GM12878 (cell line): ENCODE measurements around the gene ACOT13. TPM values are rescaled to one million over a fixed set of nuclear protein-coding genes. Genes with fewer than 3 reads are reported as not detected.
A peak's percentile ranks its signal among the peaks of the same experiment; 100 is the strongest.

Source experiments
- BMI1 ChIP-seq: fragments of 450-650 bp; IDR thresholded peaks from 2 replicates; pipeline ENCODE4 v1.6.1; 2016; ENCODE audit warnings: mild to moderate bottlenecking, moderate library complexity, borderline replicate concordance
- CREB1 ChIP-seq: IDR thresholded peaks from 2 replicates; pipeline ENCODE4 v1.6.1; 2012; ENCODE audit warnings: low read depth, mild to moderate bottlenecking, inconsistent platforms
- EZH2 ChIP-seq: IDR thresholded peaks from 2 replicates; pipeline ENCODE4 v1.6.1; 2012; ENCODE audit warnings: low read depth, mild to moderate bottlenecking, control low read depth, inconsistent platforms, low read length, borderline replicate concordance; ENCODE audit not compliant: control insufficient read depth
- KDM1A ChIP-seq: fragments of 200-600 bp; sonication (generic); IDR thresholded peaks from 2 replicates; pipeline ENCODE4 v1.6.1; 2016; ENCODE audit warnings: borderline replicate concordance
- MEF2B ChIP-seq: fragments of 450-650 bp; IDR thresholded peaks from 2 replicates; pipeline ENCODE4 v1.6.1; 2018; ENCODE audit warnings: mild to moderate bottlenecking, moderate library complexity; ENCODE audit not compliant: partially characterized antibody, poor library complexity, severe bottlenecking
- NBN ChIP-seq: fragments of 450-650 bp; IDR thresholded peaks from 2 replicates; pipeline ENCODE4 v1.6.1; 2016
- NFIC ChIP-seq: IDR thresholded peaks from 2 replicates; pipeline ENCODE4 v1.6.1; 2012; ENCODE audit warnings: low read depth, mild to moderate bottlenecking, inconsistent platforms, low read length, moderate library complexity
- NR2C1 ChIP-seq: fragments of 450-650 bp; IDR thresholded peaks from 2 replicates; pipeline ENCODE4 v1.6.1; 2017; ENCODE audit warnings: antibody characterized with exemption, mild to moderate bottlenecking, moderate library complexity
- NRF1 ChIP-seq: conservative IDR thresholded peaks from 2 replicates; pipeline ENCODE4 v1.6.1; 2011; ENCODE audit warnings: mild to moderate bottlenecking, low read depth, low read length, improper control_type of control experiment
- PML ChIP-seq: IDR thresholded peaks from 2 replicates; pipeline ENCODE4 v1.6.1; 2012; ENCODE audit warnings: low read length, inconsistent platforms
- POLR2AphosphoS2 ChIP-seq: IDR thresholded peaks from 2 replicates; pipeline ENCODE4 v1.6.1; 2011; ENCODE audit warnings: low read depth, mild to moderate bottlenecking, low read length, improper control_type of control experiment, moderate library complexity
- RAD51 ChIP-seq: fragments of 450-650 bp; IDR thresholded peaks from 2 replicates; pipeline ENCODE4 v1.6.1; 2016; ENCODE audit warnings: moderate library complexity, mild to moderate bottlenecking, inconsistent platforms
- RELA ChIP-seq: fragments of 450-650 bp; IDR thresholded peaks from 2 replicates; pipeline ENCODE4 v1.8.0; 2014; ENCODE audit warnings: borderline replicate concordance; ENCODE audit not compliant: partially characterized antibody
- SIN3A ChIP-seq: IDR thresholded peaks from 2 replicates; pipeline ENCODE4 v1.6.1; 2012; ENCODE audit warnings: low read depth, low read length, improper control_type of control experiment
- SIX5 ChIP-seq: IDR thresholded peaks from 2 replicates; pipeline ENCODE4 v1.6.1; 2011; ENCODE audit warnings: mild to moderate bottlenecking, low read depth, low read length, moderate library complexity; ENCODE audit not compliant: severe bottlenecking
- SMAD5 ChIP-seq: IDR thresholded peaks from 2 replicates; pipeline ENCODE4 v1.6.1; 2016; ENCODE audit warnings: antibody characterized with exemption, low read depth
- TCF3 ChIP-seq: IDR thresholded peaks from 2 replicates; pipeline ENCODE4 v1.6.1; 2012; ENCODE audit warnings: low read depth, mild to moderate bottlenecking, low read length, borderline replicate concordance; ENCODE audit not compliant: insufficient read depth
- ZBED1 ChIP-seq: IDR thresholded peaks from 2 replicates; pipeline ENCODE4 v1.6.1; 2016; ENCODE audit warnings: borderline replicate concordance
- ZBTB33 ChIP-seq: fragments of 450-650 bp; IDR thresholded peaks from 2 replicates; pipeline ENCODE4 v1.6.1; 2017; ENCODE audit warnings: mild to moderate bottlenecking
- ZNF217 ChIP-seq: fragments of 450-650 bp; IDR thresholded peaks from 2 replicates; pipeline ENCODE4 v1.6.1; 2017; ENCODE audit warnings: antibody characterized with exemption, mild to moderate bottlenecking
- polyA plus RNA-seq, 11 experiments: library from polyadenylated mRNA; depleted of rRNA in 4 of 11; unstranded in 6 of 11; stranded (reverse) in 5 of 11; fragments of >200 nt; fragmentation: Nextera tagmentation in 4 of 11; fragmentation: Illumina TruSeq in 1 of 11; extraction: Ambion mirVana in 4 of 11; extraction: Trizol in 1 of 11; gene quantifications; 1 replicate in 1 of 11; 2 replicates in 10 of 11; pipeline versions ENCODE4 v1.2.1 to v1.2.3, GENCODE V29; 2011 to 2016; ENCODE audit warnings: inconsistent platforms in 2 of 11, missing spikeins in 2 of 11, low read depth in 1 of 11
- total RNA-seq, 4 experiments: library from RNA; depleted of rRNA in 3 of 4; stranded (reverse); fragments of >200 nt in 3 of 4; fragmentation: Illumina TruSeq in 1 of 4; extraction: Trizol in 1 of 4; gene quantifications; 2 replicates each; pipeline versions ENCODE4 v1.2.1 to v1.2.3, GENCODE V29; 2013 to 2021
- TF ChIP-seq, protein P1 (sequence below): fragments of 450-650 bp; IDR thresholded peaks from 2 replicates; pipeline ENCODE4 v1.6.1; 2017; ENCODE audit warnings: low read depth, mild to moderate bottlenecking, moderate library complexity
- TF ChIP-seq, protein P2 (sequence below): fragments of 450-650 bp; conservative IDR thresholded peaks from 2 replicates; pipeline ENCODE4 v1.6.1; 2017; ENCODE audit warnings: mild to moderate bottlenecking, moderate library complexity
- TF ChIP-seq, protein P3 (sequence below): IDR thresholded peaks from 2 replicates; pipeline ENCODE4 v1.6.1; 2011; ENCODE audit warnings: low read depth, mild to moderate bottlenecking, low read length, moderate library complexity, borderline replicate concordance; ENCODE audit errors: extremely low read depth
- TF ChIP-seq, protein P4 (sequence below): IDR thresholded peaks from 2 replicates; pipeline ENCODE4 v1.6.1; 2011; ENCODE audit warnings: borderline replicate concordance, low read depth, mild to moderate bottlenecking, moderate library complexity, mixed read lengths, low read length; ENCODE audit not compliant: insufficient read depth; ENCODE audit errors: extremely low read length

Gene ACOT13
- total and polyA plus RNA-seq, 10 of the 15 experiments (the other 5 are each of a cell fraction or from before 2014, with no cell fraction given) = 6.0 to 60.6 (median 36.6) TPM

DNA sequence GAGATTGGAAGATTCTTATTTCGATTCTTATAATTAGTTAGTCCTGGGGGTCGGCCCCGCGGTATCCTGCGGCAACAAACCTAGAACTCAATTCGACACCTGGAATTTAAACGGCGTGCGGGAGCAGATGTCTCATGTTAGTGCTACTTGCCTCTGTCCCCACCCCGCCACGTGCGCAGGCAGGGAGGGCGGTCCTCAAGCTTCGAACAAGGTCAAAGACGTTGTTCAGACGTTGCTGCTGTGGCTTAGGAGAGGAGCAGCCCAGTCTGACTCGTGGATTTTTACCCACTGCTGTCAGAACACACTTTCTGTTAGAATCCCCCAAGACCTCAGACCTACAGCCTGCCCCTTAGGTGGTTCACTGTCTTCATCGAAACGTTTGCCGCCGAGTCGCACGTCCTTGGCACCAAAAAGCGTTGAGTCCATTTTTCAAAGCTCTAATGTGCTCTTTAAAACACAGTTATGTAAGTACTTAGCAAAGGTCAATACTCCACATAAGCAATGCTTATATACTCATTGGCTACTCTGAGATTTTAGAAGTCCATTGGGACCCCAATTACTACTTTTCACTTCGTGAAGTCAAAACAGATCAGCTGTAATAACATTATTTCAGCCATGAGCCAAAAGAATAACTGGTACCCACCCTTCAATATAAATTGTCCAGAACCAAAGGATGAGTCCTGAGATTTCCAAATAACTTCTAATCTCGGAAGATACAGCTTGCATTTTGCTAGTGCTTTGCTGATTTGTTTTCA lies 54.8 kb downstream of the ACOT13 start (continued):
- TF ChIP-seq, protein P1, sequence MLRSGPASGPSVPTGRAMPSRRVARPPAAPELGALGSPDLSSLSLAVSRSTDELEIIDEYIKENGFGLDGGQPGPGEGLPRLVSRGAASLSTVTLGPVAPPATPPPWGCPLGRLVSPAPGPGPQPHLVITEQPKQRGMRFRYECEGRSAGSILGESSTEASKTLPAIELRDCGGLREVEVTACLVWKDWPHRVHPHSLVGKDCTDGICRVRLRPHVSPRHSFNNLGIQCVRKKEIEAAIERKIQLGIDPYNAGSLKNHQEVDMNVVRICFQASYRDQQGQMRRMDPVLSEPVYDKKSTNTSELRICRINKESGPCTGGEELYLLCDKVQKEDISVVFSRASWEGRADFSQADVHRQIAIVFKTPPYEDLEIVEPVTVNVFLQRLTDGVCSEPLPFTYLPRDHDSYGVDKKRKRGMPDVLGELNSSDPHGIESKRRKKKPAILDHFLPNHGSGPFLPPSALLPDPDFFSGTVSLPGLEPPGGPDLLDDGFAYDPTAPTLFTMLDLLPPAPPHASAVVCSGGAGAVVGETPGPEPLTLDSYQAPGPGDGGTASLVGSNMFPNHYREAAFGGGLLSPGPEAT = no peak
- TF ChIP-seq ZBTB33 (no peak), BMI1 (no peak), NBN (peak; percentile 95), NRF1 (0 out of 2 replicates have a peak, but pooled peaks have one; percentile 23), TCF3 (no peak), NR2C1 (0 out of 2 replicates have a peak, but pooled peaks have one; percentile 3), EZH2 (no peak), KDM1A (no peak), RAD51 (peak; percentile 85), RELA (no peak), SIN3A (0 out of 2 replicates have a peak, but pooled peaks have one; percentile 88), MEF2B (no peak), NFIC (peak; percentile 11; the same call in 1 of the 2 replicates), ZNF217 (no peak), SMAD5 (peak; percentile 93), PML (peak; percentile 69; the same call in 1 of the 2 replicates), ZBED1 (no peak; the same call in 1 of the 2 replicates), SIX5 (no peak), POLR2AphosphoS2 (peak; percentile 94), CREB1 (no peak)
- TF ChIP-seq, protein P2, sequence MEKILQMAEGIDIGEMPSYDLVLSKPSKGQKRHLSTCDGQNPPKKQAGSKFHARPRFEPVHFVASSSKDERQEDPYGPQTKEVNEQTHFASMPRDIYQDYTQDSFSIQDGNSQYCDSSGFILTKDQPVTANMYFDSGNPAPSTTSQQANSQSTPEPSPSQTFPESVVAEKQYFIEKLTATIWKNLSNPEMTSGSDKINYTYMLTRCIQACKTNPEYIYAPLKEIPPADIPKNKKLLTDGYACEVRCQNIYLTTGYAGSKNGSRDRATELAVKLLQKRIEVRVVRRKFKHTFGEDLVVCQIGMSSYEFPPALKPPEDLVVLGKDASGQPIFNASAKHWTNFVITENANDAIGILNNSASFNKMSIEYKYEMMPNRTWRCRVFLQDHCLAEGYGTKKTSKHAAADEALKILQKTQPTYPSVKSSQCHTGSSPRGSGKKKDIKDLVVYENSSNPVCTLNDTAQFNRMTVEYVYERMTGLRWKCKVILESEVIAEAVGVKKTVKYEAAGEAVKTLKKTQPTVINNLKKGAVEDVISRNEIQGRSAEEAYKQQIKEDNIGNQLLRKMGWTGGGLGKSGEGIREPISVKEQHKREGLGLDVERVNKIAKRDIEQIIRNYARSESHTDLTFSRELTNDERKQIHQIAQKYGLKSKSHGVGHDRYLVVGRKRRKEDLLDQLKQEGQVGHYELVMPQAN = peak; percentile 84
- TF ChIP-seq, protein P3, sequence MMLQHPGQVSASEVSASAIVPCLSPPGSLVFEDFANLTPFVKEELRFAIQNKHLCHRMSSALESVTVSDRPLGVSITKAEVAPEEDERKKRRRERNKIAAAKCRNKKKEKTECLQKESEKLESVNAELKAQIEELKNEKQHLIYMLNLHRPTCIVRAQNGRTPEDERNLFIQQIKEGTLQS = no peak
- TF ChIP-seq, protein P4, sequence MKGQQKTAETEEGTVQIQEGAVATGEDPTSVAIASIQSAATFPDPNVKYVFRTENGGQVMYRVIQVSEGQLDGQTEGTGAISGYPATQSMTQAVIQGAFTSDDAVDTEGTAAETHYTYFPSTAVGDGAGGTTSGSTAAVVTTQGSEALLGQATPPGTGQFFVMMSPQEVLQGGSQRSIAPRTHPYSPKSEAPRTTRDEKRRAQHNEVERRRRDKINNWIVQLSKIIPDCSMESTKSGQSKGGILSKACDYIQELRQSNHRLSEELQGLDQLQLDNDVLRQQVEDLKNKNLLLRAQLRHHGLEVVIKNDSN = peak; percentile 75
